Smooth muscle cell (in vitro differentiated cells): ENCODE measurements around the gene RNF168. TPM values are rescaled to one million over a fixed set of nuclear protein-coding genes. Genes with fewer than 3 reads are reported as not detected.
"Not testable (repeated sequence)": the region's sequence is repeated elsewhere in the genome, so short reads cannot be mapped to it uniquely, and the experiment has no call there.

ENCODE experiments used
- DNase-seq: peaks from one replicate; lab custom pipeline; 2025; ENCODE audit not compliant: unreplicated experiment; lab: John Stamatoyannopoulos, UW
- H2AFZ ChIP-seq: fragments of 200-600 bp; sonication (generic); 2 replicates; pipeline ENCODE4 v1.6.0; 2016; ENCODE audit warnings: antibody characterized with exemption, low read depth, mild to moderate bottlenecking
- H3F3A ChIP-seq: fragments of 200-600 bp; sonication (generic); 2 replicates; pipeline ENCODE4 v1.6.0; 2017; ENCODE audit warnings: antibody characterized with exemption, low read depth
- H3K27ac ChIP-seq: fragments of 200-600 bp; sonication (generic); 2 replicates; pipeline ENCODE4 v1.5.1; 2016; ENCODE audit warnings: low read depth, mild to moderate bottlenecking
- H3K27me3 ChIP-seq: fragments of 200-600 bp; sonication (generic); 2 replicates; pipeline ENCODE4 v1.6.1; 2016; ENCODE audit warnings: low read depth, mild to moderate bottlenecking
- H3K36me3 ChIP-seq: fragments of 200-600 bp; sonication (generic); 2 replicates; pipeline ENCODE4 v1.5.1; 2016; ENCODE audit warnings: low read depth
- H3K4me1 ChIP-seq: fragments of 200-600 bp; sonication (generic); 2 replicates; pipeline ENCODE4 v1.5.1; 2016; ENCODE audit warnings: low read depth
- H3K4me2 ChIP-seq: fragments of 200-600 bp; sonication (generic); 2 replicates; pipeline ENCODE4 v1.6.0; 2016; ENCODE audit warnings: mild to moderate bottlenecking
- H3K4me3 ChIP-seq: fragments of 200-600 bp; sonication (generic); 2 replicates; pipeline ENCODE4 v1.5.1; 2016; ENCODE audit warnings: mild to moderate bottlenecking
- H3K79me2 ChIP-seq: fragments of 200-600 bp; sonication (generic); 2 replicates; pipeline ENCODE4 v1.6.0; 2016; ENCODE audit warnings: low read depth, mild to moderate bottlenecking
- H3K9ac ChIP-seq: fragments of 200-600 bp; sonication (generic); 2 replicates; pipeline ENCODE4 v1.6.0; 2016; ENCODE audit warnings: low read depth
- H3K9me3 ChIP-seq: fragments of 200-600 bp; sonication (generic); replicated peaks from 2 replicates; pipeline ENCODE4 v1.5.1; 2016; ENCODE audit warnings: low read depth
- H4K20me1 ChIP-seq: fragments of 200-600 bp; sonication (generic); 2 replicates; pipeline ENCODE4 v1.6.0; 2016; ENCODE audit warnings: low read depth
- WGBS: methylation state at CpG from one replicate; pipeline ENCODE4 v1.1.7; 2016; ENCODE audit warnings: low lambda C conversion rate; 5-methylcytosine and 5-hydroxymethylcytosine counted together
- polyA plus RNA-seq: library from polyadenylated mRNA; unstranded; fragments of >200 nt; fragmentation: Nextera tagmentation; extraction: Ambion mirVana; gene quantifications from 2 replicates; pipeline ENCODE4 v1.2.1, GENCODE V29; 2016
- total RNA-seq: library from RNA; depleted of rRNA; stranded (reverse); fragments of >200 nt; gene quantifications from 2 replicates; pipeline ENCODE4 v1.2.3, GENCODE V29; 2014
- TF ChIP-seq, protein P1 (sequence below): fragments of 200-600 bp; sonication (generic); IDR thresholded peaks from 2 replicates; pipeline ENCODE4 v1.5.1; 2017; ENCODE audit warnings: borderline replicate concordance, mild to moderate bottlenecking, antibody characterized with exemption; ENCODE audit not compliant: insufficient read depth, poor library complexity, severe bottlenecking

Gene RNF168
- total and polyA plus RNA-seq, 2 experiments from 2014 or later: 8.1 to 25.9 TPM

GRCh38 chr3:196463804-196464203 lies 39.8 kb downstream of the RNF168 start:
- no peaks in the 10 kb centered on the region for H3F3A ChIP-seq
- no peak overlapping the region for H3K4me3 ChIP-seq
- H3K36me3 ChIP-seq: no peaks in the 10 kb centered on the region
- no peaks in the 10 kb centered on the region for H3K4me1 ChIP-seq
- TF ChIP-seq, protein P1, sequence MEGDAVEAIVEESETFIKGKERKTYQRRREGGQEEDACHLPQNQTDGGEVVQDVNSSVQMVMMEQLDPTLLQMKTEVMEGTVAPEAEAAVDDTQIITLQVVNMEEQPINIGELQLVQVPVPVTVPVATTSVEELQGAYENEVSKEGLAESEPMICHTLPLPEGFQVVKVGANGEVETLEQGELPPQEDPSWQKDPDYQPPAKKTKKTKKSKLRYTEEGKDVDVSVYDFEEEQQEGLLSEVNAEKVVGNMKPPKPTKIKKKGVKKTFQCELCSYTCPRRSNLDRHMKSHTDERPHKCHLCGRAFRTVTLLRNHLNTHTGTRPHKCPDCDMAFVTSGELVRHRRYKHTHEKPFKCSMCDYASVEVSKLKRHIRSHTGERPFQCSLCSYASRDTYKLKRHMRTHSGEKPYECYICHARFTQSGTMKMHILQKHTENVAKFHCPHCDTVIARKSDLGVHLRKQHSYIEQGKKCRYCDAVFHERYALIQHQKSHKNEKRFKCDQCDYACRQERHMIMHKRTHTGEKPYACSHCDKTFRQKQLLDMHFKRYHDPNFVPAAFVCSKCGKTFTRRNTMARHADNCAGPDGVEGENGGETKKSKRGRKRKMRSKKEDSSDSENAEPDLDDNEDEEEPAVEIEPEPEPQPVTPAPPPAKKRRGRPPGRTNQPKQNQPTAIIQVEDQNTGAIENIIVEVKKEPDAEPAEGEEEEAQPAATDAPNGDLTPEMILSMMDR: no peak
- no peaks in the 10 kb centered on the region for H3K9me3 ChIP-seq
- H3K4me2 ChIP-seq: no peak overlapping the region
- peaks cover 5% of the 10 kb centered on the region for H3K79me2 ChIP-seq
- no peak overlapping the region for H3K9ac ChIP-seq
- H4K20me1 ChIP-seq: peaks cover 9% of the 10 kb centered on the region
- no peak overlapping the region for H2AFZ ChIP-seq
- WGBS: 97% methylated on average over 3 of the region's 3 CpGs
- H3K27me3 ChIP-seq: no peaks in the 10 kb centered on the region
- DNase-seq: no peak
- H3K27ac ChIP-seq: no peak overlapping the region

GRCh38 chr3:196463478-196463756 lies 40.2 kb downstream of the RNF168 start:
- TF ChIP-seq, protein P1: no peak

GRCh38 chr3:196462680-196463477 lies 40.7 kb downstream of the RNF168 start:
- not testable (repeated sequence) for H3K4me1 ChIP-seq, H3K9me3 ChIP-seq, H3K4me3 ChIP-seq, DNase-seq, H3K27me3 ChIP-seq, H3K4me2 ChIP-seq, H2AFZ ChIP-seq, H4K20me1 ChIP-seq, H3K9ac ChIP-seq, H3F3A ChIP-seq, H3K79me2 ChIP-seq, H3K36me3 ChIP-seq, H3K27ac ChIP-seq
- 100% methylated on average over 1 of the region's 1 CpG for WGBS

More at GRCh38 chr3:196463478-196463756, 40.2 kb downstream of the RNF168 start:
- Histone ChIP-seq H3K27ac (no peak overlapping the region), H3K9ac (no peak overlapping the region), H3K36me3 (no peaks in the 10 kb centered on the region), H3K4me1 (no peaks in the 10 kb centered on the region), H3K79me2 (peaks cover 2% of the 10 kb centered on the region), H2AFZ (no peak overlapping the region), H3F3A (no peaks in the 10 kb centered on the region), H3K4me3 (no peak overlapping the region), H3K4me2 (no peak overlapping the region), H3K9me3 (no peaks in the 10 kb centered on the region), H3K27me3 (no peaks in the 10 kb centered on the region), H4K20me1 (peaks cover 5% of the 10 kb centered on the region)
- DNase-seq: no peak
- 47% methylated on average over 2 of the region's 2 CpGs for whole genome bisulfite sequencing

GRCh38 chr3:196458063-196458462 lies 45.5 kb downstream of the RNF168 start:
- Histone ChIP-seq H3K79me2 (no peaks in the 10 kb centered on the region), H3K27ac (no peak overlapping the region), H3F3A (no peaks in the 10 kb centered on the region), H3K4me1 (no peaks in the 10 kb centered on the region), H3K4me3 (no peak overlapping the region), H3K9me3 (no peaks in the 10 kb centered on the region), H4K20me1 (no peaks in the 10 kb centered on the region), H3K36me3 (no peaks in the 10 kb centered on the region), H3K27me3 (no peaks in the 10 kb centered on the region), H2AFZ (no peak overlapping the region), H3K9ac (no peak overlapping the region), H3K4me2 (no peak overlapping the region)
- DNase-seq: no peak
- WGBS: 94% methylated on average over 4 of the region's 4 CpGs
- TF ChIP-seq, protein P1: no peak

DNA sequence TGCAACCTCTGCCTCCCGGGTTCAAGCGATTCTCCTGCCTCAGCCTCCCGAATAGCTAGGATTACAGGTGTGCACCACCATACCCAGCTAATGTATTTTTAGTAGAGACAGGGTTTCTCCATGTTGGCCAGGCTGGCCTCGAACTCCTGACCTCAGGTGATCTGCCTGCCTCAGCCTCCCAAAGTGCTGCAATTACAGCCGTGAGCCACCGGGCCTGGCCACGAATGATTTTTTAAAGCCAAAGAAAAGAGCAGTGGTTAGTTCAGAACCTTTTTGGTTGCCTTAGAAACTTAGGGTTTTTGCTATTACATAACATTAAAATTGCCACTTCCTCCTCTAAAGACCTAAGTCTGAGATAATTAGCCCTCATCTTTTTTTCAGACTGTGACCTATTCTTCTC lies 46.1 kb downstream of the RNF168 start:
- not testable (repeated sequence) for H3K4me3 ChIP-seq, DNase-seq, H2AFZ ChIP-seq, H3K4me2 ChIP-seq, H3K36me3 ChIP-seq, H3K79me2 ChIP-seq, H3F3A ChIP-seq, H4K20me1 ChIP-seq, H3K4me1 ChIP-seq, H3K27ac ChIP-seq, H3K27me3 ChIP-seq, H3K9me3 ChIP-seq, H3K9ac ChIP-seq
- WGBS: 97% methylated on average over 7 of the region's 7 CpGs
